ENCODE measurements around the gene B4GALNT4.

DNA sequence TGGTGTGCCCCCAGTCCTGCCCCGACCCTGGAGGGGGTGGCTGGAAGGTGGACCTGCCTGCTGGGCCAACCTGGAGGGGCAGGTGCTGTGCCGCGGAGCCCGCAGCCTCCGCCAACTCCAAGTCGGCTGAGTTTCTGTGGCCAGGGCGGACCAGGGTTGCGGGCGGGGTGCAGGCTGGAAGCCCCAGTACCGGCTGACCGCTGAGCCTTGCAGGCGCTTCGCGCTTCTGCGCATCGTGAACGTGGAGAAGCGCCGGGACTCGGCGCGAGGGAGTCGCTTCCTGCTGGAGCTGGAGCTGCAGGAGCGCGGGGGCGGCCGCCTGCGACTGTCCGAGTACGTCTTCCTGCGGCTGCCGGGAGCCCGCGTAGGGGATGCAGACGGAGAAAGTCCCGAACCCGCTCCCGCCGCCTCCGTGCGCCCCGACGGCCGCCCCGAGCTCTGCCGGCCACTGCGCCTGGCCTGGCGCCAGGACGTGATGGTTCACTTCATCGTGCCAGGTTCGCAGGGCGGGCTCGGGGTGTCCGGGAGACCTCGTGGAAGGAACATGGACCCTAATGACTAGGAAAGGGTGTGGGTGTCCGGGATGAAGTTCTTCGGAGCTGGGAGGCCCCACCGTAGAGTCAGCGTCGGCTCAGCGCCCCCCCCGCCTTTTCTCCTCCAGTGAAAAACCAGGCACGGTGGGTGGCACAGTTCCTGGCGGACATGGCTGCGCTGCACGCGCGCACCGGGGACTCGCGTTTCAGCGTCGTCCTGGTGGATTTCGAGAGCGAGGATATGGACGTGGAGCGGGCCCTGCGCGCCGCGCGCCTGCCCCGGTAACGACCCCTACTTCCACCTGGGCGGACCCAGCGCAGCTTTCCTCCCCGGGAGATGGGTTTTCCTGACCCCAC lies 10.2 kb downstream of the B4GALNT4 start:
- TF ChIP-seq CTCF (IDR thresholded peaks at IDR 0.05) (no peak), POLR2A (IDR thresholded peaks at IDR 0.05) (no peak)
